A549 treated with GW870086 at 1 μM for 4 hours (cell line): Measurements from ENCODE around the gene NEDD1. TPM values are rescaled to one million over a fixed set of nuclear protein-coding genes. Genes with fewer than 3 reads are reported as not detected.

Experiments used
- total RNA-seq: library from RNA; stranded (reverse); fragments of 200-300 nt; extraction: Qiagen RNA extraction; gene quantifications from 5 replicates; pipeline ENCODE4 v1.2.3, GENCODE V29; 2022; ENCODE audit warnings: low read depth

NEDD1 gene
- 14.4 to 21.2 TPM (median 18.5 TPM) in 5 replicates for total RNA-seq

DNA sequence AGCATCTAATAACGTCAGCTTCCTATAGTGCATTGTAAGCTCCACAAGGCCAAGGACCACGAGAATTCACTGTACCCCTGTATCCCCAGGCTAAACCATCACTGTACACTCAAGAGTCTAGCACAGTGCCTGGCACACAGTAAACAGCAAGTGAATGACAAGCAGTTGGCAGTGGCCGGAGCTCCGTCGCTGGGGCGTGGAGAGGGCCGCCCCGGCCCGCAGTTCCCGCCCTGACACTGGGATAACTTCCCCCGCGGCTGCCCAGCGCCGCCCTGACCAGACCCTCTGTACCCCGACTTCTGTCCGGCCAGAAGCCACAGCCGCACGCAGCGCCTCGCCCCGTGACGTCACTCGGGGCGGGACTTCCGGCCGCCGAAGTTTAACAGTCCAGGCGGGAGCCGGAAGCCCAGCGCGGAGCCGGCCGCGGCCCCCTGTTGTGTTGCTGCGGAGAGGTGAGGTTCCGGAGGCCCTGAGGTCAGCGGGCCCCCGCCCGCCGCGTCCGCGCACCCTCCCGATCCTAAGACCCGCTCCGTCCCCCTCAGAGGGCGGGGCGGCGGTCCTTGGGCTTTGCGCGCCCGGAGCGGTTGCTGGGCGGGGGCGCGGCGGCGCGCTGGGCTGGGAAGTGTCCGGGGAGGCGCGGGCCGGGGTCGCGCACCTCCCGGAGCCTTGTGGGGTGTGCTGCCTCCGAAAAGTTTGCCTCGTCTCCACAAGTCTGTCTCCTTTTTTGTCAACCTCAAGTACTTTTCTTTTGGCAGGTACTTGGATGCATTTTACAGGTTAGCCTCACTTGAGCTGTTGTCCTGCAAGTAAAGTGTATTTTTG, at the start of gene NEDD1:
NEDD1 (plus strand) TSS at position 409 of the 822 bp plus-strand sequence. CDS start 2,503 bp downstream, outside the sequence.

